HK-2 (cell line): ENCODE results near the gene ULBP2.
"Not testable (repeated sequence)": the region's sequence is repeated elsewhere in the genome, so short reads cannot be mapped to it uniquely, and the experiment has no call there.

Source experiments
- DNase-seq: peaks from one replicate; pipeline ENCODE4 v3.0.0-alpha.2; 2018; ENCODE audit not compliant: unreplicated experiment

ULBP2 gene

GRCh38 chr6:149908480-149908879, 33.3 kb upstream of the ULBP2 start:
- not testable (repeated sequence) for DNase-seq

GRCh38 chr6:149909701-149910470, 31.9 kb upstream of the ULBP2 start:
- no peak for DNase-seq

DNA sequence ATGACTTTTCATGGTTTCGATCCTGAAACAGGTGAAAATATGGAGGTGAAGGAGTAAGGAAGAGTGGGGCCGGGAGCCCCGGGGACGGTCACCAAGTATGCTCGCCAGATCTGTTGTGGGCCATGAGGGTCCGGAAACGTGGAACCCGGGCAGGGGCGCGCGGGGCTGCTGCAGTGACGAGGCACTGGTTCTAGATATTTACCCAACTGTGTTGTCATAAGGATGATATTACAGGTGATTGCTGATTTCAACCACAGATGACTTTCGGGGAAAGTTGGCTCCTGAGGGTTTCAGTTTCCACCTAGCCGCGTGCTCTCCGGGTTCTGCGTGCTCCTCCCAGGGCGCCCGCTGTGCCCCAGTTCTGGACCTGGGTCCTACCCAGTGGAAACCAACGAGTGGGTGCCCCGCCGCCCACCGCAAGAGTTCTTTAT, 31.1 kb upstream of the ULBP2 start:
- DNase-seq = no peak

DNA sequence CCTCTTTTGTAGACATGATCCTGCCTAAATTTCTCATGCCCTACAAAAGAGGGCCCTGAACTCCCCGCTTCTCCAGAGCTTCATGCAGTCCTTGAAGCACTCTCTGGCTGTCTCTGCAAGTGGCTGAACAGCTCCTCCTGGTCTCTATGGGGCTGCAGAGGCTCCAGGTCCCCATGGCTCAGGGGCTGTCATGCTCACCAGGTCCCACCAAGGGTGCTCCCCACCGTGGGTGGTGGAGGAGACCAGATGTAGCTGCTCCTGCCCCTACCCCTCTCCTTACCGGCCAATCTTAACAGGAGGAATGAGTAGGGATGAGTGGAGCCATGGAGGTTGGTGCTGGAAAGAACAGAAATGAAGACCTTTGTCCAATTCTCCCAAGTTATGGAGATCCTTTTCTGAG, 29.1 kb upstream of the ULBP2 start:
- not testable (repeated sequence) for DNase-seq

GRCh38 chr6:149913085-149913484, 28.7 kb upstream of the ULBP2 start:
- no peak for DNase-seq

DNA sequence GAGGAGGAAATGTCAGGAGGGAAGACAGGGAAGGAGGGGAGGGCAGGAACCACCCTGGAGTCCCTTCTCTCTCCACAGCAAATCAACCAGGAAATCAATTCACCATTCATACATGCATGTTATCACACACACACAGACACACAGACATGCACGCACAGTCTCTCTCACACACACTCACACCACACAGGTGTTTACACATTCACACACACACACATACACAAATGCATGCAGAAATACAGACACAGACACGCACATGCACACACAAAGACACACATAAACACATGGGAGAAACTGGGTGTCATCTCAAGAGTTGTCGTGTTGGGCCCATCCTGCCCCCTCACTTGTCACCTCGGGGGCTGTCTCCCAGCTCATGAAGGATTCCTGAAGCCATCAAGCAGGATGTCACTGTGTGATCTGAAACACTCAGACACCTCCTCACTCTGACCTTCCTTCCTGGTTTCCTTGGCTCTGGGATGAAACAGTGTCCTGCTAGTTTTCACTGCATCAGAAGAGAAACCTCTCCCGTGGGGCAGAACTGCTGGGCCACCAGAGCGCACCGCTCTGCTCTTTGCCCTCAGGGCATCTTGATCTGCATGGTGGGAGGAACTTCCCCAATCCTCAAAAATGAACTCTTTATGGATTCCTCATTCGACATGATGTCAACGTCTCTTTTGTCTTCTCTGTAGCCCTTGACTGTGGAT, 28.1 kb upstream of the ULBP2 start:
- no peak for DNase-seq

DNA sequence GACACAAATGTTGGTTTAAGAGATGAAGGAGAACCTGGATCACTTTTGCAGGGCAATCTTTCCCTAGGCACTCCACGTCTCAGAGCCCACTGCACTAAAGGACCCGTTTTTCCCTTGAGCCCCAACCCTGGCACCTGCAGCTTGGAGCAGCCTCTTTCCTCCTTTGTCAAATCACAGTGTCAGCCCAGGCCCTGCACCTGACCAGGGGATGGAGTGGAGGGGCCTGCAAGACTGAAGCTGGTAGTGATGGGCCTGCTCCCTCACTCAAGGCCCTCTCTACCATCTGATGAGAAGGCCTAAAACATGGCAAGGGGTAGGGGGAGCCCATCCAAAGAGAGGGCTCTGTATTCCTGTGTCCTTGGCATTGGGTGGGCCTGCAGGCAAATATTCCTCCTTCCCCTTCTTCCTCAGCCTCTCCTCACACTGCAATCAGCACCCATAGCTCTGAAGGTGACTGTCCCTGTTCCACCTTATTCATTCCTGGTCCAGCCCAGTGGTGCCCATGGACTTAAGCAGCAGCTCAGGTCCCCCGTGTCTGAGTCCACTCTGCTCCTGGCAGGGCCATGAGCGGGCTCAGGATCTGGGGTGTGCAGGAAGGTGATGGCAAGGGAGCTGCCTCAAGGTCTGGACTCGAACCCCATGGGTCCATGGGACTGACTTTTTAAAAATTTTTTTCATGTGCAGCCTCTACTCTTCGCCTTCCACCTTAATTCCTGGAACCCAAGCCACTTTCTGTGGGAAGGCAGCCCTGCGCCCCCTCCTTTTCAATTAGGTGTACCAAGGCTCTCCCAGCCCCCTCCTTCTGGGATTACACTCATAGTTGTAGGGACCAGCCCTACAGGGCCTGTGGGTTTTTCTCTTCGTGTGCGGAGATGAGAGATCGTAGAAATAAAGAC, 25.6 kb upstream of the ULBP2 start:
- no peak for DNase-seq

DNA sequence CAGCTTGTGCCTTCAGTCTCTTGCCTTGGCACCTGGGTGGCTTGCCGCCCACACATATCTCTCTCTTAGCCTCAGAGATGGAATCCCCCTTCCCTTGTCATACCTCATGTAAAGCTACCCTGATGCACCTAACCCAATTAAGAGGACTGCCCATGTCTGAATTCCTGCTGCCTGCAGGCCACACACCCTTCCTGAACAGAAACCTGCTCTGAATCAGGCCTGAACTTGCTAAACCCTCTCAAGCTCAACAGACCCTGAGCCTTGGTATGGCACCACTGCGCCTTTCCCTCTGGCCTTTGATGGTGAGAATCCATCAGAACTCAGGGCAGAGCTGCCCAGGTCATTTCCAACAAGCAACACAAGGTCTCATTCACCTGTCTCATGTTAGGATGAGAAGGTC, 24.1 kb upstream of the ULBP2 start:
- DNase-seq = no peak

- no peak for DNase-seq
Observed at GRCh38 chr6:149918151-149918905, 23.5 kb upstream of the ULBP2 start.

DNA sequence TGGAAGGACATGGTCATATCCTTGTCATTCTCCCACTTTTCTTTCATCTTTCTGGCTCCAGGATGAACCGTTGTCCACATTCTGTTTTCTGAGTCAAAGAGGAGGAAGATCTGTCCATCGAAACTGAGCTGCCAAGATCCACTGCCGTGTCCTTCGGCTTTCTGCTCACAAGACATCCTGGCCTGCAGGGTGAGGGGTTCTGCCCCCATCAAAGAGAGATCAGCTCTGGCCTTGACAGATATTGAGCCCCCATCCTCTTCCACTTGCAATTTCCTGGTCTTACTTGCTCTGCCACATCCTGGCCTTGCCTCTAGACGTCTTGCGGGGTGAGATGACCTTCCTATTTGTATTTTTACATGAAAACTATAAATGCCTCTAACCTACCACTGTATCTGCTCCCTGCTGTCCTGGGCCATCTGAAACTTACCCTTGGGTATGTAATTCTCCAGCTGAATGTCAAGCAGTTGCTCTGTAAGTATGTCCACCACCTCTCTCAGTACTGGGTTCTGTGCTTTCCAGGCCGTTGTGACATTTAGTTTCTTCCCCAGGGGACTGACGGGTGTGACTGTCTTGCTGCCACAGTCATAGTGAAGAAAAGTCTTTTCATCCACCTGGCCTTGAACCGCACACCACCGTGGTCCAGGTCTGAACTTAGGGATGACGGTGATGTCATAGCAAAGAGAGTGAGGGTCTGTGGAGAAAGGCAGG, 22.5 kb upstream of the ULBP2 start:
- not testable (repeated sequence) for DNase-seq

- DNase-seq = no peak
Observed at GRCh38 chr6:149919834-149920225, 22.0 kb upstream of the ULBP2 start.

GRCh38 chr6:149921361-149921760, 20.5 kb upstream of the ULBP2 start:
- DNase-seq = no peak

- not testable (repeated sequence) for DNase-seq
Observed at GRCh38 chr6:149922091-149922490, 19.7 kb upstream of the ULBP2 start.

DNA sequence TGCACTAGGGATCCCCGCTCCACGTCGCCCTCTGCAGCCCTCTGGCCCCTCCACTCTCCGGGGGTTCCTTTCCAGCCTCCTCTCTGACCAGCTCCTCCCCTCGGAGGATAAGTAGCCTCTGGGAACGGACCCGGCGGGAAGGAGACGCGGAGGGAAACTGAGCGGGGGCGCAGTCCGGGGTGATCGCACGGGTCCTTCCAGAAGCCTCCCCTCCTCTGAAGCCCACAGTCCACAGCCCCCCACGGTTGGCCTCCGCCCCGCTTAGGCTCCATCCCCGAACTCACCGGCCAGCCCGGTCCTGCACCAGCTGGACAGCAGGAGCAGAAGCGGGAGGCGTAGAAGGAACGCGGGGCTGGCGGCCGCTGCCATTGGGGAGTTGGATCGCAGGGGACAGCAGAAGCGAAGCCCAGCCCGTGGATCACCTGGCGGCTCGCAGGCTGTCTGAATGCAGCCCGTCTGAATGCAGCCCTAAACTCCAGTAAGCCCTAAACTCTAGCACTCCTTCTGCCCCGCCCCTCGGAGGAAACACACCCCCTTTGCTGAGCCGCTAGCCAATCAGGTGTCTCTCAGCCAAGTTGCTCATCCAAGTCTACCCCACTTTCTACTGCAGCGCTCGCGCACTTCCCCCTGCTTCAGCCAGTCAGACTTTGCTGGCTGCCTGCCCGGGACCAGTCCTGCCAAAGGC, 19.0 kb upstream of the ULBP2 start, which contains the start of gene RAET1G:
Gene RAET1G, minus strand, starts transcription at position 480 of the 685 bp plus-strand sequence. Its CDS starts 111 bp downstream, at position 369.
- peak; percentile 86 for DNase-seq

- DNase-seq = no peak
Observed at GRCh38 chr6:149923327-149923986, 18.4 kb upstream of the ULBP2 start.

DNA sequence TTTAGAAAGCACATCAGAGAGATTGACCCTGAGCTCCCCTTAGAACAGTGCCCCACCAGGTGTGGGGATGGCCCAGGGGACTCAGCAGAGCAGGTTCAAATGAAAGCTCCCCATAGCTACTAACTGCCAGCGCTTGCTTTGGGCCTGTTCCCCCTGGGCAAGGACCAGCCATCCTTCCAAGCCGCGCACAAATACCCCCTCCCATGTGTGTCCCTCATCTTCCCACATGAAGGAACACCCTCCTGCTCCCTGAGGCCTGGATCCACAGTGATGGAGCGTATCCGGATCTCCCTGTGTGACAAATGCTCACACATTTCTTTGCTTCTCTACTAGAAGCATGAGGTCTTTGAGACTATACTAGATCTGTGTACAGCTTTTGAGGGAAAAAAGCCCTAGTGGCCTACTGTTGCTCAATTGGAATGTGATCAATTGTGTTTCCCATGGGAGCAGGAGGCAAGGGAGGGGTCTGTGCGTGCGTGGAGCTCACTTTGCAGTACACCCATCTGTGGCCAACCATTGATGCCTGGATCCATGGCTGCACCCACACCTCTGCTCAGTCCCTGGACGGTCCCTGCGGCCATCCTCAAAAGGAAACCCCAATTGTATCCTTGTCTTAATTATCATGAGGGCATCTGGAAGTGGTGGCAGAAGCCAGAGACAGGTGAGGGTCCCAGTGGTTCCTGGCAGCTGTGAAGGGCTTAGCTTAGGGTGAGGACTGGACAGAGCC, 17.4 kb upstream of the ULBP2 start:
- DNase-seq = no peak

DNA sequence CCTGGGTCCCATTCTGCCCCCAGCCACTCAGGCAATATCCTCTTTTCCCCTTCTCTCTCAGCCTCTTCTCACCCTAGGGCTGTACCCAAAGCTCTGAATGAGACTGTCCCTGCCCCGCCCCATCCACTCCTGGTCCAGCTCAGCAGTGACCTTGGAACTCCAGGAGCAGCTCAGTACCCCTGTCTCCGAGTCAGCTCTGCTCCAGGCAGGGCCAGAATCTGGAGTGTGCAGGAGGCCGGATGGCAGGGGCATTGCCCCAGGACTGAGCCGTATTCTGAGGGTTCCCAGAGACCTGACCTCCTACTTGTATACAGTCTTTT, 16.9 kb upstream of the ULBP2 start:
- no peak for DNase-seq

GRCh38 chr6:149925253-149925973, 16.4 kb upstream of the ULBP2 start:
- DNase-seq = no peak
